GM12892 (cell line): ENCODE data around the gene RPS6KA2.

Source experiments
- POLR2A ChIP-seq: IDR thresholded peaks from 2 replicates; pipeline ENCODE4 v1.6.1; 2011; ENCODE audit warnings: low read depth, low read length, control low read depth
- TAF1 ChIP-seq: IDR thresholded peaks from 2 replicates; pipeline ENCODE4 v1.6.1; 2011; ENCODE audit warnings: low read depth, mild to moderate bottlenecking, control low read depth, low read length, borderline replicate concordance

GRCh38 chr6:166512567-166512966 is 114.5 kb downstream of the RPS6KA2 start:
- TF ChIP-seq POLR2A (no peak), TAF1 (no peak)
